GM12872 (cell line): ENCODE results near the gene DPM1.

Experiments used
- CTCF ChIP-seq: IDR thresholded peaks from 3 replicates; pipeline ENCODE4 v1.5.1; 2011; ENCODE audit warnings: low read depth, mild to moderate bottlenecking, low read length, moderate library complexity; ENCODE audit not compliant: insufficient read depth

The DPM1 gene

GRCh38 chr20:50987493-50988210 lies 29.3 kb upstream of the DPM1 start:
- TF ChIP-seq CTCF: peak; percentile 89

- TF ChIP-seq CTCF: no peak
These were observed 25.0 kb upstream of the DPM1 start for GRCh38 chr20:50983321-50983720.

- no peak for TF ChIP-seq CTCF
These were observed 24.0 kb upstream of the DPM1 start for GRCh38 chr20:50982363-50982762.

GRCh38 chr20:50981714-50982048 lies 23.3 kb upstream of the DPM1 start:
- TF ChIP-seq CTCF: no peak

GRCh38 chr20:50980851-50981713 lies 22.8 kb upstream of the DPM1 start:
- TF ChIP-seq CTCF: peak; percentile 86

- no peak for TF ChIP-seq CTCF
These were observed 21.8 kb upstream of the DPM1 start for GRCh38 chr20:50980071-50980681.
